D721Med (cell line): ENCODE measurements around the gene SKI.

ENCODE experiments used
- DNase-seq: peaks from one replicate; pipeline ENCODE4 v3.0.0; 2011; ENCODE audit warnings: low spot score; ENCODE audit not compliant: insufficient read length
- FAIRE-seq: peaks from 2 replicates; lab custom pipeline; 2011; peaks lifted over from hg19 to GRCh38; lab: Jason Lieb, UNC
- TF ChIP-seq, protein P1 (sequence below): IDR thresholded peaks from 2 replicates; pipeline ENCODE4 v1.5.1; 2012; ENCODE audit warnings: mild to moderate bottlenecking, control low read depth; ENCODE audit not compliant: insufficient read depth; ENCODE audit errors: missing control alignments

The SKI gene

DNA sequence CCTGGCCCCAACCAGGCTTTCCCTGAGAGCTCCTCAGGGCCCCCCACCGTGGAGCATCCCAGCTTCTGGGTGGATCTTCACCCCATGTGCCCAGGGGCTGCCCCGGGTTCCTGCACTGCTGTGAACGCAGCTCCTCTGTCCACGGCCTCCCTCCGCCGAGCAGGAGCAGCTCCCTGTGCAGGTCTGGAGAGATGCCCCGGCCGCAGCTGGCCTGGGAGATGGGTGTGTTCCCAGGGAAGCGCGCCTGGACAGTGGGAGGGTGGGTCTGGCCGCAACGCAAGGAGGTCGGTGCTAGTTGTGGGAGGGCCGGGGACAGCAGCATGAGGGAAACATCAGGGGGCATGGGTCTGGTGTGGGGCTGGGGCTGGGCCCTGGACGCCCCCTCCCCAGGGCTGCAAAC is 91.9 kb downstream of the SKI start:
- DNase-seq, result no peak
- FAIRE-seq, result no peak
- TF ChIP-seq, protein P1, sequence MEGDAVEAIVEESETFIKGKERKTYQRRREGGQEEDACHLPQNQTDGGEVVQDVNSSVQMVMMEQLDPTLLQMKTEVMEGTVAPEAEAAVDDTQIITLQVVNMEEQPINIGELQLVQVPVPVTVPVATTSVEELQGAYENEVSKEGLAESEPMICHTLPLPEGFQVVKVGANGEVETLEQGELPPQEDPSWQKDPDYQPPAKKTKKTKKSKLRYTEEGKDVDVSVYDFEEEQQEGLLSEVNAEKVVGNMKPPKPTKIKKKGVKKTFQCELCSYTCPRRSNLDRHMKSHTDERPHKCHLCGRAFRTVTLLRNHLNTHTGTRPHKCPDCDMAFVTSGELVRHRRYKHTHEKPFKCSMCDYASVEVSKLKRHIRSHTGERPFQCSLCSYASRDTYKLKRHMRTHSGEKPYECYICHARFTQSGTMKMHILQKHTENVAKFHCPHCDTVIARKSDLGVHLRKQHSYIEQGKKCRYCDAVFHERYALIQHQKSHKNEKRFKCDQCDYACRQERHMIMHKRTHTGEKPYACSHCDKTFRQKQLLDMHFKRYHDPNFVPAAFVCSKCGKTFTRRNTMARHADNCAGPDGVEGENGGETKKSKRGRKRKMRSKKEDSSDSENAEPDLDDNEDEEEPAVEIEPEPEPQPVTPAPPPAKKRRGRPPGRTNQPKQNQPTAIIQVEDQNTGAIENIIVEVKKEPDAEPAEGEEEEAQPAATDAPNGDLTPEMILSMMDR, result no peak

DNA sequence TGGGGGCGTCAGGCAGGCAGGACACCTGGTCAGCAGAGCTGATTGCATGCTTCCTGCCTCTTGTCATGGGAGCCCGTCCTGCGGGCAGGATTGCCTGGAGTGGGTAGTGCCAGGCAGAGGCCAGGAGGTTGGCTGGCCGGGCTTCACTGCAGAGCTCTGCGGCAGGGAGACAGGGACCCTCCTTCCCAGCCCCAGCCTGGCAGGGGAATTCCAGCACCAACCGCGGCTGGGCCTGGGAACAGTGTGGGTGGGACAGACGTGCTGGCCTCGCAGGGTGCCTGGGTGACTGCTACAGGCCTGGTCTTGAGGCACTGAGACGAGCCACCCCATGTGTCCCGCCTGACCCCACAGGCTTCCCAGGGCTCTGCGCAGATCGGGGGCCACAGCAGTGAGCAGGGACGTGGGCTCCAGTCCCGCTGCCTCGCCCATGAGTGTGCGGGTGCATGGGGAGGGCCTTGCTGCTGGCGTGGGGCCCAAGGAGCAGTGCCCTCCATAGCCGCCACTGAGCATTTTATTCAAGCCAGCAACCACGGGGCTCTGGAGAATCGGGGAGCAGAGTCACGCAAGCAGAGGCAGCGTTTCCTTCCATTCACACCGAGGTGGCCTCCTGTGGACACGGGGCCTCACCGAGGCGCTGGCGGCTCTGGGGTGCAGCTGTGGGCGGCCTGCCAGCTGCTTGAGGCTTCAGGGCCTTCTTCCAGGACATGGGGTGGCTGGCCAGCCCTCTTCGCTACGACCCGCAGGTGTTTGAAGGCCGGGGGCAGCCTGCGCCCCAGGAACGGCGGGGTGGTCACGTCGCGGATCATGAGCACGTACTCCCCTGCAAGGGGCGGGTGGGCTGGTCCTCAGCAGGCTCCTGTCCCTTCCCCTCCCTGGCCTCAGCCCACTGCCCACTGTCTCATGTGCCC is 92.9 kb downstream of the SKI start:
- FAIRE-seq, result no peak
- no peak for DNase-seq
- TF ChIP-seq, protein P1, result no peak

DNA sequence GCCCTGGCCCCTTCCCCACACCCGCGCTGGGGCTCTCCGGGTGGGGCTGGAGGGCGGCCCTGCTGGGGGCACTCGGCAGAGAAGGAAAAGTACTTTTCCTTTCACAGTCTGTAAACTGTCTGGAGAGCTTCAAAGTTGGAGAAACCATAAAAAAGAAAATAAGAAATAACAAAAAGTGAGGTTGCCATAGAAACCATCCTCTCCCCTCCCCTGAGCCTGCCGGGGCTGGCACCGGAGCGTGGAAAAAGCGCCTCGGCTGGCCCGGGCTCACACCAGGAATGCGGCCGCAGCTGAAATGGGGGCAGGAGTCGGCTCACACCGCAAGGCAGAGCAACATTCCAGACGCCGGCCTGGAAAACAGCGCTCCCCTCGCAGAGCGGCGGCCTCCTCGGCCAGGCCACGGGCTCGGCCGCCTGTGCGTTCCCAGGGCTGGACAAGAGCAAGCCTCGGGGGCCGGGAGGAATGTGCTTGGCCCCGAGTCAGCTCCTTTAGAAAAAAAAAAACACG is 94.0 kb downstream of the SKI start:
- no peak for FAIRE-seq
- TF ChIP-seq, protein P1, result no peak

DNA sequence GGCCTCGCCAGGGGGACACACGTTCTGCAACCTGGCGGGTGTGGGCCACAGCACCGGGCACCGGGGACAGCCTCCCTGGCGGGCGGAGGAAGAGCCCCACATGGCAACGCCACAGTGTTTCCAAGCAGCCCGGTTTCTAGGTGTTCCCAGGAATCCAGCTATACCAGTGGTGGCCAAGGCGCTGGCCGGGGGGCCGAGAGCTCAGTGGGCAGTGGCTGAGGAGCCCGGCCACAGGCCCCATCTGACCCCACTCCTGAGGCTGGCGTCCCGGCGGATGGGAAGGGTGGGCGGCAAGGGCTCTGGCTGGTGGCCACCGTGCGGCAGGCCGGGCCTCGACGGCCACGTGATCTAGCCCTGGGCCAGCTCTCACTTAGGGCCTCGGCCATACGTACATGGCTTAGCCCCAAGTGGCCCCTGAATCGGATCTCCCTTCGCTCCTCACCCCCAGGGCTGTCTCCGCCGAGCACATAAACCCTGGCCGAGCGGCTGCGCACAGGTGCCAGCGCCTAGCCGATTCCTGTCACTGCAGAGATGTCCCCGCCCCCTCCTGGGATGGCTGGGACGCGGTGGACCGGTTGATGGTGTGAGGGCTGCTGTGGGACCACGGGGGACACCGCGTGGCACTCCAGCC is 94.6 kb downstream of the SKI start:
- TF ChIP-seq, protein P1, result no peak
- DNase-seq, result no peak
- no peak for FAIRE-seq

More for the DNA sequence above, 94.0 kb downstream of the SKI start:
- DNase-seq, result no peak

DNA sequence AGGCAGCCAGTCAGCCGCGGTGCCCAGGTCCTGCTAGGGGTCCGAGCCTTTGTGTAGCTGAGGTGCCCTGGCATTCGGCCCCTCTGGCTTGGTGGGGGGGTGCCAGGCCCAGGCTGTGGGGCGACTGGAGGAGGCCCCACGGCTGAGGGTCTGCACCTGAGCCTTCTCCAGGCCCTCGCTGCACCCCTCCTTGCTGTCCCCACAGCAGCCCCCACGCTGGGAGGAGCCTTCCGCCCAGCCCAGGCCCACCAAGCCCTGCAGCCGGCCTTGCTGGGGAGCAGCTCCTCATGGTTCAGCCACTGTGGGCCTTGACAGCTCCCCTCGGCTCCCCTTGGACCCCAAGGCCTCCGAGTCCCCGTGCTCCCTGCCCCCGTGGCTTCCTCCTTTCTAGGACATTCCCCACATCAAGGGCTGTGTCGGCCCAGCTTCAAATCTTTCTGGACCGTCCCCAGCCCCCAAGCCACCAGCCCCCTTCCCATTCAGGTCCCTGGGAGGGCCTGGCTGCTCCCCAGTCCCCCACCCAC is 95.4 kb downstream of the SKI start:
- TF ChIP-seq, protein P1, result no peak
- no peak for FAIRE-seq
- DNase-seq, result no peak

DNA sequence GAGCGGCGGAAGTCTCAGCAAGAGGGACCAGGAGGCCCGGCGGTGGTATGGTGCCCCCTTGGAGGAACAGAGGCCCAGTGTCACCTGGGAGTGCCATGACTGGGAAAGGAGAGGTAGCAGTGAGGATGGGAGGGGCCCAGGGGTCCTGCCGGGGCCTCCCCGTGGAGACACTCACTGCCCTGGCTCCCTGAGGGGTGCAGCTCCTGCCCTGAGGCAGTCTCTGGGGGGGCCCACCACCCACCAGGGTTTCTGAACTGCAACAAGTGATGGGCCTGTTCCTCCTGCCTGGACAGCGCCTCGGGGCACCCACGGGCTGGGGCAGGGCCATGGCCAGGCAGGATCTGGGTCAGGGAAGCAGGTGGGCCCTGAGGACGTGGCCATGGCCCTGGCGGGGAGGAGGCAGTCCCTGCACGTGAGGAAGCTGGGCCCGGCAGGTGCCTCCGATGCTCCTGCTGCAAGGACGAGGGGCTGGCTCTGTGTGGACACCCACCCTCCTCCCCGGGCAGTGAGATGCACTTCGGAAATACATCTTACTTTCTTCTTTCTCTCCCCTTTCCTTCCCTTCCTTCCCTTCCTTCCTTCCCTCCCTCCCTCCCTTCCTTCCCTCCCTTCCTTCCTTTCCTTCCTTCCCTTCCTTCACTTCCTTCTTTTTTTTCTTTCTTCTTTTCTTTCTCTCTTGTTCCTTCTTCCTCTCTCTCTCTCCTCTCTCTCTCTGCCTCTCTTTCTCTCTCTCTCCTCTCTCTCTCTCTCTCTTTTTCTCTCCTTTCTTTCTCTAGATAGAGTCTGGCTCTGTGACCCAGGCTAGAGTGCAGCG is 96.6 kb downstream of the SKI start:
- DNase-seq, result no peak
- TF ChIP-seq, protein P1, result no peak

More for the DNA sequence above, 96.6 kb downstream of the SKI start:
- FAIRE-seq, result no peak
